KBM-7 (cell line): ENCODE data around the gene C15orf61.

Experiments
- DNase-seq: peaks from one replicate; pipeline ENCODE4 v3.0.0-alpha.2; 2015
- in situ Hi-C: fragments of 300-500 bp; cut with MboI; formaldehyde crosslinking; loops from 2 replicates; pipeline ENCODE4 v1.14.3; 2020; ENCODE audit warnings: low sequenced_read_pairs, low pct_unique_long_range_greater_than_20kb, mixed read lengths

Gene C15orf61

GRCh38 chr15:67575039-67575502 lies 54.1 kb downstream of the C15orf61 start:
- DNase-seq, result peak; percentile 40
- in situ Hi-C loops, result no loop called here

DNA sequence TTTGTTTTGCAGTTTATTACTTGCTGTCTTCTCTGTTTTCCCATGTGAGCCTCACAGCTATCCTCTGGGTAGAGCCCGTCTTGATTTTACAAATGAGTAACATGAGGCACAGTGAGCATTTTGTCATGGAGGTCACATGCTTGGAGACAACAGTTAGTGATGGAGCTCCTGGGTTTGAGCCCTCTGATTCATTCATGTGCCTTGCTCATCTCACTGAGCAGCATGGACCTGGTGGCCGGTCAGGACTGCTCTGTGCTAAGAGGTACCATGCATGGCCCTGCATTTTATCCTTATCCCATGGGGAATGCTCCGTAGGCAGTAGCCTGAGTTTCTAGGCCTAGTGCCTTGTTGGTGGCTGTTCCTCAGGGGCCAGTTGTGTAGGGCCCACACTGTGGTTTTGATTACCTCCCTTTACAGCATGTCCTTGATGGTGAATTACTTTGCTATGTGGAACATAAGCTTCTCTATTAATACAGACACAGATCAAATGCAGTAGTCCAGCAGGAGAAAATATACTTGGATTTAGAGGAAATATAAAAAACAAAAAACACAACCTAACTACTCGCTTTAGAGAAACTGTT lies 57.2 kb downstream of the C15orf61 start:
- in situ Hi-C loops, result no loop called here
- no peak for DNase-seq

GRCh38 chr15:67579164-67579563 lies 58.2 kb downstream of the C15orf61 start:
- DNase-seq, result no peak
- in situ Hi-C loops, result no loop called here
